ENCODE data around the gene ZNF324B. TPM values are rescaled to one million over a fixed set of nuclear protein-coding genes. Genes with fewer than 3 reads are reported as not detected.
A peak's percentile ranks its signal among the peaks of the same experiment; 100 is the strongest.
"Not testable (repeated sequence)": the region's sequence is repeated elsewhere in the genome, so short reads cannot be mapped to it uniquely, and the experiment has no call there.

The ZNF324B gene
- total RNA-seq, 6 experiments from 2014 or later: 2.9 to 3.3 (median 2.9) TPM

GRCh38 chr19:58439576-58440554 lies 11.6 kb upstream of the ZNF324B start, which contains the start of gene ZNF132:
Gene ZNF132, minus strand, starts transcription at chr19:58440153. Its CDS starts 332 bp downstream, at chr19:58439821.
- peak; percentile 94 to 99 (median 98) for ATAC-seq
- Histone ChIP-seq H3K36me3 (peaks cover 0 to 16% (median 5%) of the 10 kb centered on the region in 4 donors), H3K4me3 (peak within 1 kb of the TSS; percentile 55 to 86 (median 62)), H3K4me1 (peaks cover 0 to 8% (median 1%) of the 10 kb centered on the region in 4 donors), H3K27me3 (no peaks in the 10 kb centered on the region), H3K9me3 (peaks cover 0 to 15% (median 3%) of the 10 kb centered on the region in 4 donors), H3K27ac (peak within 1 kb of the TSS in 2 of 3 donors; percentile 44 to 60)
- intact Hi-C loops (cut with DNase I): no loop called here
- DNase-seq: peak; percentile 88 to 97 (median 95)
- no peak for TF ChIP-seq CTCF (IDR thresholded peaks at IDR 0.05)
- no peak for TF ChIP-seq POLR2A (IDR thresholded peaks at IDR 0.05)
- WGBS (ENCODE audit: insufficient coverage, low coverage, low lambda C conversion rate, missing lambda C conversion rate): 20% methylated on average over 12 of the region's 59 CpGs

GRCh38 chr19:58440556-58440955 lies 10.9 kb upstream of the ZNF324B start:
- intact Hi-C loops (cut with DNase I): no loop called here
- ATAC-seq: peak in 1 of 4 donors; percentile 1
- Histone ChIP-seq H3K27ac (peak overlapping the region in 2 of 3 donors; percentile 44 to 60), H3K4me3 (peak overlapping the region; percentile 55 to 86 (median 62)), H3K9me3 (peaks cover 0 to 8% (median 0%) of the 10 kb centered on the region in 4 donors), H3K27me3 (no peaks in the 10 kb centered on the region), H3K4me1 (peaks cover 0 to 8% (median 1%) of the 10 kb centered on the region in 4 donors), H3K36me3 (peaks cover 0 to 10% (median 3%) of the 10 kb centered on the region in 4 donors)
- DNase-seq: peak in 1 of 3 donors; percentile 45
- WGBS (ENCODE audit: insufficient coverage, low coverage, low lambda C conversion rate, missing lambda C conversion rate): 26% methylated on average over 14 of the region's 31 CpGs
- TF ChIP-seq CTCF (IDR thresholded peaks at IDR 0.05) (no peak), POLR2A (IDR thresholded peaks at IDR 0.05) (no peak)

DNA sequence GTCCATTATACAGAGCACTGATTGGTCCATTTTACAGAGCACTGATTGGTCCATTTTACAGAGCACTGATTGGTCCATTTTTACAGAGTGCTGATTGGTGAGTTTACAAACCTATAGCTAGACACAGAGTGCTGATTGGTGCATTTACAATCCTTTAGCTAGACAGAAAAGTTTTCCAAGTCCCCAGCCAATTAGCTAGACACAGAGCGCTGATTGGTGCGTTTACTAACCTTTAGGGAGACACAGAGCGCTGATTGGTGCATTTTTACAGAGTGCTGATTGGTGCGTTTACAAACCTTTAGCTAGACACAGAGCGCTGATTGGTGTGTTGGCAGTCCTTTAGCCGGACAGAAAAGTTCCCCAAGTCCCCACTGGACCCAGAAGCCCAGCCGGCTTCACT lies 8.4 kb upstream of the ZNF324B start:
- H3K36me3 ChIP-seq; H3K4me1 ChIP-seq; H3K27me3 ChIP-seq; intact Hi-C loops (cut with DNase I); DNase-seq; ATAC-seq; H3K4me3 ChIP-seq; H3K27ac ChIP-seq; H3K9me3 ChIP-seq: not testable (repeated sequence)
- 78% methylated on average over 6 of the region's 7 CpGs for WGBS (ENCODE audit: insufficient coverage, low coverage, low lambda C conversion rate, missing lambda C conversion rate)

DNA sequence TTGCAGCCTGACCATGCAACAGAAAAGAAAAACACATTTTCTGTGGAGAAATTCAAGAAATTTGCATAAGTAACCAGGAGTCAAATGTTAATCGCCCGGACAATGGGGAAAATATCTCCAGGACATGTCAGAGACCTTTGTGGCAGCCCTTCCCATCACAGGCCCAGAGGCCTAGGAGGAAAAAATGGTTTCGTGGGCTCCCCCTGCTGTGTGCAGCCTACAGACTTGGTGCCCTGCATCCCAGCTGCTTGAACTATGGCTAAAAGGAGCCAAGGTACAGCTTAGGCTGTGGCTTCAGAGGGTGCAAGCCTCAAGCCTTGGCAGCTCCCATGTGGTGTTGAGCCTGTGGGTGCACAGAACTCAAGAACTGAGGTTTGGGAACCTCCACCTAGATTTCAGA lies 2.6 kb upstream of the ZNF324B start:
- intact Hi-C loops (cut with DNase I); H3K27ac ChIP-seq; H3K27me3 ChIP-seq; H3K9me3 ChIP-seq; DNase-seq; H3K4me3 ChIP-seq; ATAC-seq; H3K36me3 ChIP-seq: not testable (repeated sequence)
- WGBS (ENCODE audit: insufficient coverage, low coverage, low lambda C conversion rate, missing lambda C conversion rate): 63% methylated on average over 2 of the region's 3 CpGs
- peaks cover 0 to 10% (median 3%) of the 10 kb centered on the region in 4 donors for H3K4me1 ChIP-seq

DNA sequence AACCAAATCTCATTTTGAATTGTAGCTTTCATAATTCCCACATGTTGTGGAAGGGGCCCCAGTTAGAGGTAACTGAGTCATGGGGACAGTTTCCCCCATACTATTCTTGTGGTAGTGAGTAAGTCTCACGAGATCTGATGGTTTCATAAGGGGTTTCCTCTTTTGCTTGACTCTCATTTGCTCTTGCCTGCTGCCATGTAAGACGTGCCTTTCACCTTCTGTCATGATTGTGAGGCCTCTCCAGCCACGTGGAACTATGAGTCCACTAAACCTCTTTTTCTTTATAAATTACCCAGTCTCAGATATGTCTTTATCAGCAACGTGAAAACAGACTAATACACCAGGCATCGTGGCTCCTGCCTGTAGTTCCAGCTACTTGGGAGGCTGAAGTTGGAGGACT lies 1.4 kb upstream of the ZNF324B start:
- ATAC-seq; intact Hi-C loops (cut with DNase I); H3K27ac ChIP-seq; H3K4me3 ChIP-seq; DNase-seq; H3K9me3 ChIP-seq; H3K36me3 ChIP-seq; H3K27me3 ChIP-seq: not testable (repeated sequence)
- WGBS (ENCODE audit: insufficient coverage, low coverage, low lambda C conversion rate, missing lambda C conversion rate): 38% methylated on average over 5 of the region's 5 CpGs
- peaks cover 0 to 10% (median 3%) of the 10 kb centered on the region in 4 donors for H3K4me1 ChIP-seq

Measured in right lobe of liver (tissue), 6 donors.